ENCODE measurements around the gene CERS4. TPM values are rescaled to one million over a fixed set of nuclear protein-coding genes. Genes with fewer than 3 reads are reported as not detected.

The CERS4 gene
- total and polyA plus RNA-seq, 4 donors = 30.7 to 67.8 (median 54.4) TPM

DNA sequence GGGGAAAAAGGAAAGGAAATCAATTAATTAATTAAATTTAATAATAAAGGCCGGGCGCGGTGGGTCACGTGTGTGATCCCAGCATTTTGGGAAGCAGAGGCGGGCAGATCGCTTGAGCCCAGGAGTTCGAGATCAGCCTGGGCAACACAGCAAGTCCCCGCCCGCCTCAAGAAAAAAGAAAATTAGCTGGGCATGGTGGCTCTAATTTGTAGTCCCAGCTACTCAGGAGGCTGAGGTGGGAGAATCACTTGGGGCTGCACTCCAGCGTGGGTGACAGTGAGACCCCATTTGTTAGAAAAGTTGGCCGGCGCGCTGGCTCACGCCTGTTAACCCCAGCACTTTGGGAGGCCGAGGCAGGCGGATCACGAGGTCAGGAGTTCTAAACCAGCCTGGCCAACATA, 99.7 kb downstream of the CERS4 start:
- no peaks in the 10 kb centered on the region for H3K27me3 ChIP-seq (ENCODE audit: control insufficient read depth in 3 of 3, insufficient read depth in 3 of 3, low read length in 2 of 3)
- TF ChIP-seq, protein P1, sequence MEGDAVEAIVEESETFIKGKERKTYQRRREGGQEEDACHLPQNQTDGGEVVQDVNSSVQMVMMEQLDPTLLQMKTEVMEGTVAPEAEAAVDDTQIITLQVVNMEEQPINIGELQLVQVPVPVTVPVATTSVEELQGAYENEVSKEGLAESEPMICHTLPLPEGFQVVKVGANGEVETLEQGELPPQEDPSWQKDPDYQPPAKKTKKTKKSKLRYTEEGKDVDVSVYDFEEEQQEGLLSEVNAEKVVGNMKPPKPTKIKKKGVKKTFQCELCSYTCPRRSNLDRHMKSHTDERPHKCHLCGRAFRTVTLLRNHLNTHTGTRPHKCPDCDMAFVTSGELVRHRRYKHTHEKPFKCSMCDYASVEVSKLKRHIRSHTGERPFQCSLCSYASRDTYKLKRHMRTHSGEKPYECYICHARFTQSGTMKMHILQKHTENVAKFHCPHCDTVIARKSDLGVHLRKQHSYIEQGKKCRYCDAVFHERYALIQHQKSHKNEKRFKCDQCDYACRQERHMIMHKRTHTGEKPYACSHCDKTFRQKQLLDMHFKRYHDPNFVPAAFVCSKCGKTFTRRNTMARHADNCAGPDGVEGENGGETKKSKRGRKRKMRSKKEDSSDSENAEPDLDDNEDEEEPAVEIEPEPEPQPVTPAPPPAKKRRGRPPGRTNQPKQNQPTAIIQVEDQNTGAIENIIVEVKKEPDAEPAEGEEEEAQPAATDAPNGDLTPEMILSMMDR (IDR thresholded peaks at IDR 0.05; ENCODE audit: control extremely low read depth, extremely low read depth) = no peak
- 68 to 84% methylated on average over 17 of the region's 17 CpGs for WGBS, 2 donors
- H3K4me3 ChIP-seq = no peak overlapping the region
- H3K27ac ChIP-seq (ENCODE audit: low read depth in 1 of 2, low read length in 1 of 2) = no peak overlapping the region
- H3K9ac ChIP-seq (ENCODE audit: insufficient read depth in 1 of 2, low read length in 2 of 2) = peak overlapping the region in 1 of 2 donors; percentile 32
- no peak for ATAC-seq (ENCODE audit: insufficient read depth, low FRiP score)
- H3K4me1 ChIP-seq (ENCODE audit: control insufficient read depth in 5 of 5, insufficient read depth in 5 of 5, low read length in 5 of 5) = peaks cover 0 to 19% (median 5%) of the 10 kb centered on the region in 5 donors
- no peaks in the 10 kb centered on the region for H3K9me3 ChIP-seq (ENCODE audit: control insufficient read depth in 4 of 4, insufficient read depth in 3 of 4, low read length in 3 of 4)
- no peak for DNase-seq
- H3K36me3 ChIP-seq (ENCODE audit: control insufficient read depth in 4 of 4, insufficient read depth in 4 of 4, low read length in 4 of 4) = peaks cover 0 to 19% (median 15%) of the 10 kb centered on the region in 4 donors

DNA sequence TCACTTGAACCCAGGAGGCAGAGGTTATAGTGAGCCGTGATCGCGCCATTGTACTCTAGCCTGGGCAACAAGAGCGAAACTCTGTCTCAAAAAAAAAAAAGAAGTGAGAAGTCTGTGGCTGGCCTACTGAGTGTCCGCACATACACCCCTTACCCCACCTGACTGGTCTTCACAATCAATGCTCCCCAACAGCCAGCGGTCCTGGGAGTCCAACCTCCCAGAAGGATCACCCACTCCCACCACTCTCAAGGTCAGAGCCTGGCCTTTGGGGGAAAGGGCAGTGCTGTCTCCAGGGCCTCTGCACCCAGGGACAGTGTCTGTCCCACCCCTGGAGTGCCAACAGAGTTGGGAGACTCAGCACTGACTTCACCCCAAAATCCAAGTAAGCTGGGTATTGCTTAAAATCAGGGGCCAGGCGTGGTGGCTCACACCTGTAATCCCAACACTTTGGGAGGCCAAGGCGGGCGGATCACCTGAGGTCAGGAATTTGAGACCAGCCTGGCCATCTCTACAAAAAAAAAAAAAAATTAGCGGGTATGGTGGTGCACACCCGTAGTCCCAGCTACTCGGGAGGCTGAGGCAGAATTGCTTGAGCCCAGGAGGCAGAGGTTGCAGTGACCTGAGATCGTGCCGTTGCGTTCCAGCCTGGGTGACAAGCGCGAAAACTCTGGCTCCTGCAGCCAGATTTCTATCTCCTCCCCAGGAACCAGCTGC, 101.3 kb downstream of the CERS4 start:
- DNase-seq (no peak), ATAC-seq (ENCODE audit: insufficient read depth, low FRiP score) (no peak)
- Histone ChIP-seq H3K9me3 (ENCODE audit: control insufficient read depth in 4 of 4, insufficient read depth in 3 of 4, low read length in 3 of 4) (no peaks in the 10 kb centered on the region), H3K27me3 (ENCODE audit: control insufficient read depth in 3 of 3, insufficient read depth in 3 of 3, low read length in 2 of 3) (no peaks in the 10 kb centered on the region), H3K9ac (ENCODE audit: insufficient read depth in 1 of 2, low read length in 2 of 2) (no peak overlapping the region), H3K4me1 (ENCODE audit: control insufficient read depth in 5 of 5, insufficient read depth in 5 of 5, low read length in 5 of 5) (peaks cover 0 to 21% (median 5%) of the 10 kb centered on the region in 5 donors), H3K36me3 (ENCODE audit: control insufficient read depth in 4 of 4, insufficient read depth in 4 of 4, low read length in 4 of 4) (peaks cover 5 to 33% (median 20%) of the 10 kb centered on the region in 4 donors), H3K27ac (ENCODE audit: low read depth in 1 of 2, low read length in 1 of 2) (peak overlapping the region in 1 of 2 donors; percentile 34), H3K4me3 (no peak overlapping the region)
- WGBS, 2 donors = 93 to 97% methylated on average over 17 of the region's 17 CpGs
- TF ChIP-seq, protein P1 (IDR thresholded peaks at IDR 0.05; ENCODE audit: control extremely low read depth, extremely low read depth) = no peak

DNA sequence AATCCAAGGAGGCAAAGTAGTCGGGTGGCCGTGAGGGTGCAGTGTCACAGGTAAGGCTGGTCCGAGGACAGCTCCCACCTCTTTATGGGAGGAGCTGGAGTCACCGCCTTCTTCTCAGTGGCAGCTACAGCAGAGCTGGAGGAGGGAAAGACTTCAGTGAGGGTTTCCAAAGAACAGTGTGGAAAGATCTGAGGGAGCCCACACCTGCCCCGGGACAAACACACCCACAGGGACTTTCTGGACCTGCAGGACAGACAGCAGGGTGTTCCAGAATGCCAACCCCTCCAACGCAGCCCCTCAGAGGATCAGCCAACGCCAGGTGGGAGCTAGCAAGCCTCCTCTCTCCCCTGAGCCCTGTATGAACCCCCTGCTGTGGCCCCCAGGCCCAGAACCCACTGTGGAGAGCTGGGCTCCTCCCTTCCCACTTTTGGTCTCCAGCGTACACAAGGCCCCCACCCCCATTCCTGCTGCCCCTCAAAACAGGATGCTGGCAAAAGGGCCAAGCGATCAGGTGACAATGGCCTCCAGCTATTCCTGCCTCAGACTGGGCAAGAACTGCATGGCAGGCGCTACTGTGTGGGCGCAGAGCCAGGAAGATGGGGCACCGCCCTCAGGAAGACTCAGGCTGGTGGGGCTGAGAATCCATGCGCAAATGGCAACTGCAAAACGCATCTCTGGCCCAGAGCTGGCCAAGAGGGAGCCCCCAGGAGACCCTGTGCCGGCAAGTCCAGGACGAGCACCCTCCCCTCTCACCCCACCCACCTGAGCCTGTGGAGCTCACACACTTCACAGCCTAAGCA, 102.5 kb downstream of the CERS4 start:
- DNase-seq (peak in 1 of 3 donors; percentile 37), ATAC-seq (ENCODE audit: insufficient read depth, low FRiP score) (no peak)
- WGBS, 2 donors = 65 to 77% methylated on average over 16 of the region's 16 CpGs
- no peaks in the 10 kb centered on the region for H3K9me3 ChIP-seq (ENCODE audit: control insufficient read depth in 4 of 4, insufficient read depth in 3 of 4, low read length in 3 of 4)
- H3K4me1 ChIP-seq (ENCODE audit: control insufficient read depth in 5 of 5, insufficient read depth in 5 of 5, low read length in 5 of 5) = peaks cover 0 to 19% (median 5%) of the 10 kb centered on the region in 5 donors
- no peak overlapping the region for H3K9ac ChIP-seq (ENCODE audit: insufficient read depth in 1 of 2, low read length in 2 of 2)
- peak overlapping the region in 1 of 2 donors; percentile 64 for H3K27ac ChIP-seq (ENCODE audit: low read depth in 1 of 2, low read length in 1 of 2)
- no peaks in the 10 kb centered on the region for H3K27me3 ChIP-seq (ENCODE audit: control insufficient read depth in 3 of 3, insufficient read depth in 3 of 3, low read length in 2 of 3)
- TF ChIP-seq, protein P1 (IDR thresholded peaks at IDR 0.05; ENCODE audit: control extremely low read depth, extremely low read depth) = no peak
- H3K4me3 ChIP-seq = no peak overlapping the region
- peaks cover 7 to 38% (median 24%) of the 10 kb centered on the region in 4 donors for H3K36me3 ChIP-seq (ENCODE audit: control insufficient read depth in 4 of 4, insufficient read depth in 4 of 4, low read length in 4 of 4)

Other genes starting within 250 kb of the CERS4 start
- gene ELAVL1, start 203.7 kb upstream of the CERS4 start, total RNA-seq = 10 to 100 TPM; 61.0 to 72.8 TPM
- gene ELAVL1, start 203.7 kb upstream of the CERS4 start, polyA plus RNA-seq = 10 to 100 TPM; 15.0 to 33.0 TPM
- not detected for gene CCL25, start 156.6 kb upstream of the CERS4 start, total RNA-seq
- not detected for gene CCL25, start 156.6 kb upstream of the CERS4 start, polyA plus RNA-seq
- 10 to 100 TPM in 1 of 2 donors, 1 to 10 TPM in 1; 2.8 to 26.4 TPM for gene FBN3, start 59.8 kb upstream of the CERS4 start, total RNA-seq
- gene FBN3, start 59.8 kb upstream of the CERS4 start, polyA plus RNA-seq = 1 to 10 TPM in 1 of 2 donors, under 1 TPM in 1; 0.32 to 1.4 TPM
- 10 to 100 TPM; 19.1 to 53.8 TPM for gene CD320, start 99.0 kb downstream of the CERS4 start, total RNA-seq
- 10 to 100 TPM; 38.6 to 55.6 TPM for gene CD320, start 99.0 kb downstream of the CERS4 start, polyA plus RNA-seq
- 10 to 100 TPM; 10.6 to 54.1 TPM for gene NDUFA7, start 112.0 kb downstream of the CERS4 start, total RNA-seq
- 100 to 1,000 TPM; 119 to 239 TPM for gene NDUFA7, start 112.0 kb downstream of the CERS4 start, polyA plus RNA-seq
- 1,000 to 10,000 TPM in 1 of 2 donors, 100 to 1,000 TPM in 1; 847 to 1,744 TPM for gene RPS28, start 112.1 kb downstream of the CERS4 start, total RNA-seq
- gene RPS28, start 112.1 kb downstream of the CERS4 start, polyA plus RNA-seq = 1,000 to 10,000 TPM in 1 of 2 donors, 100 to 1,000 TPM in 1; 588 to 1,897 TPM
- gene KANK3, start 133.9 kb downstream of the CERS4 start, total RNA-seq = 10 to 100 TPM; 24.2 to 42.3 TPM
- 10 to 100 TPM; 24.0 to 29.1 TPM for gene KANK3, start 133.9 kb downstream of the CERS4 start, polyA plus RNA-seq
- gene ANGPTL4, start 154.8 kb downstream of the CERS4 start, total RNA-seq = 10 to 100 TPM in 1 of 2 donors, 1 to 10 TPM in 1; 4.4 to 14.8 TPM
- gene ANGPTL4, start 154.8 kb downstream of the CERS4 start, polyA plus RNA-seq = 10 to 100 TPM; 10.5 to 96.3 TPM
- gene RAB11B, start 181.0 kb downstream of the CERS4 start, total RNA-seq = 100 to 1,000 TPM; 139 to 148 TPM
- gene RAB11B, start 181.0 kb downstream of the CERS4 start, polyA plus RNA-seq = 100 to 1,000 TPM in 1 of 2 donors, 10 to 100 TPM in 1; 91.1 to 104 TPM
- gene MARCHF2, start 203.9 kb downstream of the CERS4 start, total RNA-seq = 10 to 100 TPM; 26.7 to 62.1 TPM
- gene MARCHF2, start 203.9 kb downstream of the CERS4 start, polyA plus RNA-seq = 10 to 100 TPM; 33.6 to 81.5 TPM
- 100 to 1,000 TPM; 133 to 194 TPM for gene HNRNPM, start 235.6 kb downstream of the CERS4 start, total RNA-seq
- 100 to 1,000 TPM in 1 of 2 donors, 10 to 100 TPM in 1; 53.7 to 243 TPM for gene HNRNPM, start 235.6 kb downstream of the CERS4 start, polyA plus RNA-seq

Data from lung (tissue), 12 donors.